Activated CD8-positive, alpha-beta memory T cell treated with anti-CD3 and anti-CD28 coated beads, Interleukin-2, amount 50 U/mL, for 24 hours (primary cell): ENCODE results near the gene RPL7A.
"Not testable (repeated sequence)": the region's sequence is repeated elsewhere in the genome, so short reads cannot be mapped to it uniquely, and the experiment has no call there.

Experiments used
- DNase-seq: peaks from one replicate; pipeline ENCODE4 v3.0.0-alpha.2; 2020; ENCODE audit errors: extremely low read depth

RPL7A gene

GRCh38 chr9:133389025-133389557 lies 41.1 kb downstream of the RPL7A start:
- no peak for DNase-seq

DNA sequence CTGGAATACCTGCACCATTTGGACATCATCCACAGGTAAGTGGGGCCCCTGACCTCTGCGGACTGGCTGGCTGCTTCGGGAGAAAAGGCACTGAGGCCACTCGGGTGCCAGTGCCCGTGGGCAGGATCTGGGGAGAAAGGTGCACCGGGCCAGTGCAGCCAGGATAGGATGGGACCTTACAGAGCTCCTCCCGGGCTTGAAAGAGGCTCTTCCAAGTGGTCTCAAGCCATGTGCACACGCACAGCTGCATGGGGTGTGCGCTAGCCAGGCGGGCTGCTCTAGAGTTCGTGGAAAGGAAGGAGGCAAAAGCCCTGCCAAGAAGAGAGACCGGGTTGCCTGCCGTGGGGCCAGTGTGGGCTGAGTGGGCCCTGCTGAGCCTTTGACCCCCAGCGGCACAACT lies 41.5 kb downstream of the RPL7A start:
- no peak for DNase-seq

DNA sequence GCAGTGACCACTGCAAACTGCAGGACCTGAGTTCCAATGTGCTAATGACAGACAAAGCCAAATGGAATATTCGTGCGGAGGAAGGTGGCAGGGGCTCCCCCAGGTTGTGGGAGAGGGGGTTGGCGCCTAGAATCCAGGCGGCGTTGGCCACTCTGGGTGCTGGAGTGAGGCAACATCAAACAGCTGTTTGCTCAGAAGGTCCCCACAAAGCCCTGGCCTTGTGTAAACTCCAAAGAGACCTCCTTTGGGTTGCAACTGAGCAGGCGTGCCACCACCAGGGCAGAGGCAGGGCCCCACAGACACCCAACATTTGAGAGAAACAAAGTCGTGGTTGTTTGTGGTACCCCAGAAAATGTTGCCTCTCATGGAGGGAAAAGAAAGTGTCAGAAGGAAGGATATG lies 42.7 kb downstream of the RPL7A start:
- no peak for DNase-seq

DNA sequence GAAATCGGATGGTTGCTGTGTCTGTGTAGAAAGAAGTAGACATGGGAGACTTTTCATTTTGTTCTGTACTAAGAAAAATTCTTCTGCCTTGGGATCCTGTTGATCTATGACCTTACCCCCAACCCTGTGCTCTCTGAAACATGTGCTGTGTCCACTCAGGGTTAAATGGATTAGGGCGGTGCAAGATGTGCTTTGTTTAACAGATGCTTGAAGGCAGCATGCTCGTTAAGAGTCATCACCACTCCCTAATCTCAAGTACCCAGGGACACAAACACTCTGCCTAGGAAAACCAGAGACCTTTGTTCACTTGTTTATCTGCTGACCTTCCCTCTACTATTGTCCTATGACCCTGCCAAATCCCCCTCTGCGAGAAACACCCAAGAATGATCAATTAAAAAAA lies 43.4 kb downstream of the RPL7A start:
- DNase-seq = not testable (repeated sequence)

DNA sequence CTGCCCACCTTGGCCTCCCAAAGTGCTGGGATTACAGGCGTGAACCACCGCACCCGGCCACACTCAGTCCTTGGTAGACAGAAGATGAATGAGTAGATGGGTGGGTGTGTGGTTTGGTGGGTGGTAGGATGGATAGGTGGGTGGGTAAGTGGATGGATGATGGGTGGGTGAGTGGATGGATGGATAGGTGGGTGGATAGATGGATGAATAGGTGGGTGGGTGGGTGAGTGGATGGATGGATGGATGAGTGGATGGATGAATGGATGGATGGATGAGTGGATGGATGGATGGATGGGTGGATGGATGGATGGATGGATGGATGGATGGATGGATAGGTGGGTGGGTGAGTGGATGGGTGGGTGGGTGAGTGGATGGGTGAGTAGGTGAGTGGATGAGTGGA lies 44.3 kb downstream of the RPL7A start:
- DNase-seq = not testable (repeated sequence)

DNA sequence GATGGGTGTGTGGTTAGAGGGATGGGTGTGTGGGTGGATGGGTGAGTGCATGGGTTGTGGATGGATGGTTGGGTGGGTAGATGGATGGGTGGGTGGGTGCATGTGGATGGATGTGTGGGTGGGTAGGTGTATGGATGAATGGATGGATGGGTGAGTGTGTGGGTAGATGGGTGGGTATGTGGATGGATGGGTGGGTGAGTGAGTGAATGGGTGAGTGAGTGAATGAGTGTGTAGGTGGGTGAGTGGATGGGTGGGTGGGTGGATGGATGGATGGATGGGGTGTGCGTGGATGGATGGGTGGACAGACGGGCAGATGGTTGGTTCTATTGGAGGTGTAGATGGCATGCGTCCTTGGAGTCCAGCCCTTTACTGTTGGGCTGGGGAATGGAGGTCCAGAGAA lies 45.4 kb downstream of the RPL7A start:
- DNase-seq = no peak

DNA sequence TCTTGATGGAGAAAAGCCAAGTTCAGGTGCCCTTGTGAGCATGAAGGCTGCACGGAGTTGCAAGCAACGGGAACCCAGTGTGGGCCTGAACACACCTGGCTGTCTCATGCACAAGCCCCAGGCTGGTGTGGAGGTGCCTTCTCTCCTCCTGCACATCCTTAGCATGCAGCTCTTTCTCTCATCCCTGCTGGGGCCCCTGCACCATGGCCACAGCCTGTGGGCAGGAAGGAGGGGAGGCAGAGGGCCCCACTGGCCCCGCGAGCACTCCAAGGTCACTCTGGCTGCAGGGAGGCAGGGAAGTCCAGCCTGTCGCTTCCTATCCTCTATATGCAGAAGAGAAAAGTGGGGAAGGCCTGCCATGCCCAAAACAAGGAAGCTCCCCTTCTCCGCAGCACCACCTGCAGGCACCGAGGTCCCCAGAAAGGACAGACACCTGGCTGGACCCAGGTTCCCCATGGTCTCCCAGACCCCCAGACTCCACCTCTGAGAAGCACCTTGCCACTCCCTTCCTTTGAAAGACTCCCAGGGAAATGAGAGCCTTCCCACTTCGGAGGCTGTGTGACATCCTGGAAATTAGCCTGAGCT lies 46.8 kb downstream of the RPL7A start:
- DNase-seq = no peak

DNA sequence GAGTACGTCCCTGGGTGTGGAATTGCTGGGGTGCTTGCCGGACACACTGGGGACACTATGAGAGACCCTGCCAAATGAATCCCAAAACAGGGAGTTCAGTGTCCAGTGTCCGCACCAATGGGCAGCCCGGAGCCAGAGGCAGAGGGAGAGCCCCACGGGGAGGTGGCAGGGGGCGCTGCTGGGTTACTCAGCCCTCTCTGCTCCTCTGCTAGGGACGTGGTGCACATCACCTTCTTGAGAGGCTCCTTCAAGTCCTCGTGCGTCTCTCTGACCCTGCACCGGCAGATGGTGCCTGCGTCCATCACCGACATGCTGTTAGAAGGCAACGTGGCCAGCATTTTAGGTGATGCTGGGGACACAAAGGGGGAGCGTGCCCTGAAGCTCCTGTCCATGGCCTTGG lies 48.9 kb downstream of the RPL7A start:
- DNase-seq = no peak

- DNase-seq = no peak
Observed at GRCh38 chr9:133397370-133397769, 49.4 kb downstream of the RPL7A start.

DNA sequence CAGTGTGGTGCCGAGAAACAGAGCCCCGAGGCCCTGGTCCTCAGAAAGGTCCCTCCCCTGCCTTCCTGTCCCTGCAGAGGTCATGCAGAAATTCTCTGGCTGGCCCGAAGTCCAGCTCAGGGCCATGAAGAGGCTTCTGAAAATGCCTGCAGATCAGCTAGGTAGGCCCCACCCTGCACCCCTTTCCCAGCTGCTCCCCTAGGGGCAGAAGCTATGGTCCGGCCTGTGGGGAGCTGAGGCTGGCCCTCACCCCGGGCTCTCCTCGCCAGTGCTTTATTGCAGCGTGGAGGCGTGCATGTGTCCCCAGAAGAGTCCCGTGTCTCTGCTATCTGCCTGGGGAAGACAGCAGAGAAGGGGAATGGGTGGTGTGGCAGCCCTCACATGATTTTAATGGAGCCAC lies 49.9 kb downstream of the RPL7A start:
- no peak for DNase-seq

DNA sequence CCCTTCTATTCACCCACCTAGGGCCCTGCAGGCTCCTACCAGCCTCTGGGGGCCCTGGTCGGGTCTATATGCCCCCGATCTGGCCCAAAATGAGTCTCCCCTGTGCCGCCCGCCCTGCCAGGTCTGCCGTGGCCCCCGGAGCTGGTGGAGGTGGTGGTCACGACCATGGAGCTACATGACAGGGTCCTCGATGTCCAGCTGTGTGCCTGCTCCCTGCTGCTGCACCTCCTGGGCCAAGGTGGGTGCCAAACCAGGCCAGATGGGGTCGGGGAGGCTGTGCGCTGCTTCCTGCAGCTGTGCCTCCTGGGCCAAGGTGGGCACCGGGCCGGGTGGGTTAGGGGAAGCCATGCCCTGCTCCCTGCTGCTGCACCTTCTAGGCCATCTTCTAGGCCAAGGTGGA lies 52.3 kb downstream of the RPL7A start:
- DNase-seq = no peak
